ENCODE data around the gene FAM53A.

The FAM53A gene

DNA sequence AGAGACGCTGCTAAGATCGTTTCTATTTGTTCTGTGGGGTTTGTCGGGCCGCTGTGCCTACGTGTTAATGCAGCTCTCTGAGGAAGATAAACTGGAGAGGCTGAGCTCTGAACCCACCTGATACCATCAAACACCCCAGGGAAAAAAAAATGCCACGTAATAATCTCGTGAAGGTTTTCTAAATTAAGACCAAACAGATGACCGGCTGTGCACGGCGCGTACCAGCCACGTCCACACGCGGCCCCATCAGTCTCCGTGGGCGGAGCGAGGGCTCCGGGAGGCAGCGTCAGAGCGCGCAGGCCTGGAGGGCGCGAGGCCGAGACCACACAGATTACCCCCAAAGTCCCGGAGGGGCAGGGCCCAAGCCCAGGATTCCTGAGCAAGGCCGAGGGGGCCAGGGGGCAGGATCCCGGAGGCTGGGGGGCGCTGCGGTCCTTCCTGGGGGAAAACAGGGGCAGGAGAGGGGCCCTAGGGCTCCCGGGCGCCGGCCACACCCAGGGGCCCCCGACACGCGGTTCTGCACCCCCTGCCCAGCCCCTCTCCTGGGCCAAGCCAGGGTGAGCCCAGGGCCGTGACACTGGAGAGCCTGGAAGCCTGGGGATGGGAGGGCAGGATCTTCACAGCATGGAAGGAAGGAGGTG lies 91.9 kb downstream of the FAM53A start:
- Histone ChIP-seq H3K4me3 (ENCODE audit: severe bottlenecking) (no peak overlapping the region), H3K9me3 (ENCODE audit: severe bottlenecking) (peaks cover 9% of the 10 kb centered on the region), H3K4me1 (ENCODE audit: insufficient read depth, poor library complexity, severe bottlenecking) (no peaks in the 10 kb centered on the region), H3K27ac (ENCODE audit: poor library complexity, severe bottlenecking) (no peak overlapping the region), H3K27me3 (ENCODE audit: insufficient read depth, poor library complexity, severe bottlenecking) (no peaks in the 10 kb centered on the region), H3K36me3 (ENCODE audit: low read depth) (no peaks in the 10 kb centered on the region)
- ATAC-seq (ENCODE audit: low read depth) (no peak), DNase-seq (ENCODE audit: low spot score) (no peak)
- TF ChIP-seq, protein P1, sequence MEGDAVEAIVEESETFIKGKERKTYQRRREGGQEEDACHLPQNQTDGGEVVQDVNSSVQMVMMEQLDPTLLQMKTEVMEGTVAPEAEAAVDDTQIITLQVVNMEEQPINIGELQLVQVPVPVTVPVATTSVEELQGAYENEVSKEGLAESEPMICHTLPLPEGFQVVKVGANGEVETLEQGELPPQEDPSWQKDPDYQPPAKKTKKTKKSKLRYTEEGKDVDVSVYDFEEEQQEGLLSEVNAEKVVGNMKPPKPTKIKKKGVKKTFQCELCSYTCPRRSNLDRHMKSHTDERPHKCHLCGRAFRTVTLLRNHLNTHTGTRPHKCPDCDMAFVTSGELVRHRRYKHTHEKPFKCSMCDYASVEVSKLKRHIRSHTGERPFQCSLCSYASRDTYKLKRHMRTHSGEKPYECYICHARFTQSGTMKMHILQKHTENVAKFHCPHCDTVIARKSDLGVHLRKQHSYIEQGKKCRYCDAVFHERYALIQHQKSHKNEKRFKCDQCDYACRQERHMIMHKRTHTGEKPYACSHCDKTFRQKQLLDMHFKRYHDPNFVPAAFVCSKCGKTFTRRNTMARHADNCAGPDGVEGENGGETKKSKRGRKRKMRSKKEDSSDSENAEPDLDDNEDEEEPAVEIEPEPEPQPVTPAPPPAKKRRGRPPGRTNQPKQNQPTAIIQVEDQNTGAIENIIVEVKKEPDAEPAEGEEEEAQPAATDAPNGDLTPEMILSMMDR (IDR thresholded peaks at IDR 0.05; ENCODE audit: poor library complexity, severe bottlenecking) = no peak

DNA sequence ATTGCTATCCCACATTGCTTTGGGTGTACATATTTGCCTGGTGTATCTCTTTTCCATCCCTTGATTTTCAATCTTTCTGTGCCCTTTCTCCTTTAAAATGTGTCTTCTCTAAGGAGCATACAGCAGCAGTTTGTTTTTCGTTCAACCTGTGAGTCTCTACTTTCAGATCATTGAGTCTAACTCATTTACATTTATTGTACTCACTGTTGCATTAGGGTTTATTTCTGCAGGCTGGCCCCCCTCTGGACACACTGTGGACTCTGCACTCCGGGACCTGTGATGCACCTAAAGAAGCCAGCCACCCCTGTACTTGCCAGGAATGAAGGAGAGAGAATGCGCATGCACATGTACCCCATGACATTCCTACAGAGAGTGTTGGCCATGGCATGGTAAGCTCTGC lies 93.0 kb downstream of the FAM53A start:
- no peaks in the 10 kb centered on the region for H3K4me1 ChIP-seq (ENCODE audit: insufficient read depth, poor library complexity, severe bottlenecking)
- no peak overlapping the region for H3K4me3 ChIP-seq (ENCODE audit: severe bottlenecking)
- H3K36me3 ChIP-seq (ENCODE audit: low read depth) = no peaks in the 10 kb centered on the region
- no peak overlapping the region for H3K27ac ChIP-seq (ENCODE audit: poor library complexity, severe bottlenecking)
- no peaks in the 10 kb centered on the region for H3K27me3 ChIP-seq (ENCODE audit: insufficient read depth, poor library complexity, severe bottlenecking)
- ATAC-seq (ENCODE audit: low read depth) (no peak), DNase-seq (ENCODE audit: low spot score) (no peak)
- TF ChIP-seq, protein P1 (IDR thresholded peaks at IDR 0.05; ENCODE audit: poor library complexity, severe bottlenecking) = no peak
- peaks cover 9% of the 10 kb centered on the region for H3K9me3 ChIP-seq (ENCODE audit: severe bottlenecking)

DNA sequence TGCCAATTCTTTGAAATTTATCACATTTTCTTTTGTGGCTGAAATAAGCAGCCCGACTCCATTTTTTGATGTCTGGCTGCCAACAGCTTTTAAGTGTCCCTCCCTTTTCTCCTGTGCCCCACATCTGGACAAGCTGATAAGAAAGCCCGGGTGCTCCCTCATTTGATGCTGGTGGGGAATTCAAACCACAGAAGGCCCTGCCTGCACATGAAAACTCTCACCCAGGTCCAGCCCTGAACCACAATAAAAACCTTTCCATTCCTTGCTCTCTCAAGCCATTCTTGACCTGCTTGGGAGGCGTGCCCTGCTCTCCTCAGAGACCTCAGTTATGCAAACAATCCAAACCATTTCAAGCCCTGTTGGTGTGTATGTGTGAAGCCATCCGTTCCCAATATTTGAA lies 93.9 kb downstream of the FAM53A start:
- Histone ChIP-seq H3K9me3 (ENCODE audit: severe bottlenecking) (peaks cover 9% of the 10 kb centered on the region), H3K4me3 (ENCODE audit: severe bottlenecking) (no peak overlapping the region), H3K36me3 (ENCODE audit: low read depth) (no peaks in the 10 kb centered on the region), H3K4me1 (ENCODE audit: insufficient read depth, poor library complexity, severe bottlenecking) (no peaks in the 10 kb centered on the region), H3K27ac (ENCODE audit: poor library complexity, severe bottlenecking) (no peak overlapping the region), H3K27me3 (ENCODE audit: insufficient read depth, poor library complexity, severe bottlenecking) (no peaks in the 10 kb centered on the region)
- DNase-seq (ENCODE audit: low spot score) (no peak), ATAC-seq (ENCODE audit: low read depth) (no peak)
- TF ChIP-seq, protein P1 (IDR thresholded peaks at IDR 0.05; ENCODE audit: poor library complexity, severe bottlenecking) = no peak

Data from RWPE2 (cell line).